Stimulated activated CD4-positive, alpha-beta T cell treated with anti-CD3 and anti-CD28 coated beads, Interleukin-15, amount 100 ng/mL, for 48 hours (primary cell): ENCODE measurements around the gene AVPR1B.

Experiments used
- DNase-seq, 2 donors: peaks; one replicate each; pipeline ENCODE4 v3.0.0-alpha.2; 2020; ENCODE audit warnings: low read depth in 2 of 2

Gene AVPR1B

GRCh38 chr1:206117151-206117948, at the start of gene AVPR1B:
Gene AVPR1B (minus strand): TSS chr1:206117388. CDS start chr1:206116890, 498 bp downstream.
- peak in 1 of 2 donors; percentile 14 for DNase-seq

DNA sequence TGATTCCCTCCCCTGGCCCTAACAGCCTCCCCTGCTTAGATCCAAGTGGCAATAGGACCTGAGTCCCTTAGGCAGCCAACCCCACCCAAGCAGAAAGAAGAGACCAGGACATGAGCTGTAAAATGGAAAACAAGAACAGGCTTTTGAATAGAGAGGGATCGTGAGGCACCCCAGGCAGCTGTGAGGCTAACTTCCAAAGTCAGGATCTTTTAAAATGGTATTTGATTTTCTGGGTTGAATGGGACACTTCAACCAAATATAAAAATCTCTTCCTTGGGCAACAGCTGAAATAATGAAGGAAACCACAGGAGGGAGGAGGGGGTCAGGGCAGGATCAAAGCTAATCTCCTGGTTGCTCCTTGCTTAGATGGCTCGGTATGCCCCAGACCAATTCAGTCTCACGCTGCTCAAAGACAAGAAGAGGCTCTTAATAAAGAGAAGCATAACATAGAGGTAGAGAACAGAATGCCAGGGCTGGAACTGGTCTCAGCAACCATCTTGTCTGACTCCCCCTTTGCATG, 28.6 kb upstream of the AVPR1B start:
- no peak for DNase-seq

GRCh38 chr1:206144605-206145004, 27.4 kb upstream of the AVPR1B start:
- DNase-seq, result no peak

DNA sequence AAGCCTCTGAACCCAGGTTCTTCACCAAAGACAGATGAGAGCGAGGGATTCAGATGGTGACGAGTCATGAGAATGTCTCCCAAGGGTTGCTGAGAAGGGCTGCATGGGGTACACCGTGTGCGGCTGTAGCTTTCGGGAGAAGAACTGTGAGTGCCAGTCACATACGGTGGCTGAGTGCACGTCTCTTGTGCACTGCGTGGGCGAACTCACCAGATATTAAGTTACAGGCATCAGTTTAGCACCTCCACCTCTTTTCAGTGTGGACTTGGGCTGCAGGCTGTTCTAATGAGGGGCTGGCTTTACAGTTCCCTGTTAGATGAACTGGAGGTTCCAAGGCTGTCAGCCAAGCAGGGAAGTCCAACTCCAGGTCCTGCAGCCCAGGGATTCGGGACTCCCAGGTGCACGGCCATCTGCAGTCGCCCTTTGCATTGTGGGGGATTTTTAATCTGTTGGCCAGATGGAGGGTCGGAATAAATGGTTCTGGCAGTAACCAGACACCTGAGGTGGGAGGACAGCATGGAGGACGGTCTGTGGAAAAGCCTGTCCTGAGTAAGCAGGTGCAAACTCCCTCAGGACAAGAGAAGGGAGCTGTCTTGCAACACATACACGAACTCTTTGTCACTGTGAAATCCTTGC, 26.5 kb upstream of the AVPR1B start:
- no peak for DNase-seq

DNA sequence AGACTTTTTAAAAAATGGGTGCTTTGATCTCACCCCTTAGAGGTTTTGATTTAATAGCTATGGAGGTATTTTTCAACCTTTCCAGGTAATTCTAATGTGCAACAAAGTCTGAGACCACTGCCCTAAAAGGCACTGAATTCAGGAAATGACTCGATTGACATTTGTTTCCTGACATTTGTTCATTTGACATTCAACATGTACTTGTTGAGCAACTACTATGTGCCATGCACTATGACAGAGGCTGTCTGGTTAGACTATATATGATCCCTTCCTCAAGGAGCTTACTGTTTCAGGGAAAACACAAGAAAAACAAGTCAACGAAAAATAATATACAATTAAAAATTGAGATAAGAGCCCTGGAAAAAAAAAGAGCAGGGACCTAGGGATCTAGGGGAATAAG, 25.6 kb upstream of the AVPR1B start:
- no peak for DNase-seq

GRCh38 chr1:206142011-206142410, 24.8 kb upstream of the AVPR1B start:
- DNase-seq, result no peak

- no peak for DNase-seq
These were observed 19.1 kb upstream of the AVPR1B start for GRCh38 chr1:206136241-206136640.

GRCh38 chr1:206135248-206135647, 18.1 kb upstream of the AVPR1B start:
- no peak for DNase-seq

- DNase-seq, result no peak
These were observed 16.7 kb upstream of the AVPR1B start for GRCh38 chr1:206133751-206134415.

- DNase-seq, result no peak
These were observed 13.8 kb upstream of the AVPR1B start for GRCh38 chr1:206131037-206131436.

DNA sequence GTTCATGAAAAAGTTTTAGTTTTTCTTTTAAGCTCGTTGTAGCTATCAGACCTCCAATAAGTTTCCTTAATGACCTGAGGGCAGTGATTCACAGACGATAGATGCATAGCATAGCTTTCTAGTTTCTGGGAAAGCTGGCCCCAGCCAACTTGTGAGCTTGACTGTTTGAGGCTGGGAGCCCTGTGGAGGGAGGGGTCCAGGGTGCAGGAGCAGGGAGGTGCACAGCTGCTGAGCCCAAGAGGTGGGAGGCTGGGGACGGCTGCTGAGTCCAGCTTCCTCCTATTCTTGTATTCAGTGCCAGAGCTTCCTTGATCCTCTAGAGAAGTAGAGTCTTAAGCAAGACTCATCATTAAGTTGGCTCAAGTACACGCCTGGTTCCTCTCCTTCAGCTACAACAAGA, 11.0 kb upstream of the AVPR1B start:
- DNase-seq, result no peak

GRCh38 chr1:206127336-206127735, 10.1 kb upstream of the AVPR1B start:
- DNase-seq, result no peak

DNA sequence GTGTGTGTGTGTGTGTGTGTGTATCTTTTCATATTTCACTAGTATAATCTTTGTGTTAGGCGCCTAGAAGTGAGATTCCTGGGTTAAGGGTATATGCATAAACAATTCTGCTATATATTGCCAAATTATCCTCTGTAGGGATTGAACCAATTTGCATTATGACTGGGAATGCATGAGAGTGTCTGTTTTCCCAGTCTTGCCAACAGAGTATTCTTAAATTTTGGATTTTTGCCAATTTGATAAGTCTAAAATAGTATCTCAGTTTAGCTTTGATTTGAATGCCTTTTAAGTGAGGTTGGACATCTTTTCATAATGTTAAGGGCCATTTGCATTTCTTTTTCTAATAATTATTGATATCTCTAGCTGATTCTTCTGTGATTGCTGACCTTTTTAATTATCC, 8.2 kb upstream of the AVPR1B start:
- no peak for DNase-seq

GRCh38 chr1:206122686-206123085, 5.5 kb upstream of the AVPR1B start:
- no peak for DNase-seq

DNA sequence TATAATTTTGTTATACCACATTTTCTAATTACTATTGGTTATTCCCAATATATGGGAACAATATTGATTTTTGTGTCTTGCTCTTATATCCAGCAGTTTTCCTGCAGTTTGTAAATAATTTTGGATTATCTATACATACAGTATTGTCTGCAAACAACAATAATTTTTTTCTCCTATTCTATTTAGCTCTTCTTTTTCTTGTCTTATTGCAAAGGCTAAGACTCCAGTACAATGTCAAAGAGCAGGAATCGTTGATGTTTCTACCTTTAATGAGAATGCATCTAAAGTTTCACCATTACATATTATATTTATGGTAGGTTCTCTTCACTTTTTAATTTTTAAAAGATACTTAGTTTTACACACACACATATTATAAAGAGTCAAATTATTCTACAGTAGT, 4.1 kb upstream of the AVPR1B start:
- DNase-seq, result no peak

DNA sequence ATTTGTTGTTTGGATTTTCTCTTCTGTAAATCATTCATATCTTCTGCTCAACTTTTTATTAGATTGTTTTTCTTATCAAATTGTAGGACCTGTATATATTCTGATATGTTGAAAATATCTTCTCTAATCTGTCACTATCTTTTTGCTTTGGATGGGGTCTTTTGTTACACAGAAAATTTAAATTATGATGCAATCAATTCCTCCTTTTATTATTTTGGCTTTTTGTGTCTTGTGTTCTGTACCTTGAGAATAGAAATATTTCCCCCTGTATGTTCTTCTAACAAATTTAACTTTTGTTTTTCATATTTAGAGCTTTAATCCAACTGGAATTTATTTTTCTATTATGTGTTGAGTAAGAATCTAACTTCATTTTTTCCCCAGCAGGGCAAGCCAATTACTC, 3.2 kb upstream of the AVPR1B start:
- DNase-seq, result no peak

- no peak for DNase-seq
These were observed 376 bp downstream of the AVPR1B start for GRCh38 chr1:206116873-206117150.

DNA sequence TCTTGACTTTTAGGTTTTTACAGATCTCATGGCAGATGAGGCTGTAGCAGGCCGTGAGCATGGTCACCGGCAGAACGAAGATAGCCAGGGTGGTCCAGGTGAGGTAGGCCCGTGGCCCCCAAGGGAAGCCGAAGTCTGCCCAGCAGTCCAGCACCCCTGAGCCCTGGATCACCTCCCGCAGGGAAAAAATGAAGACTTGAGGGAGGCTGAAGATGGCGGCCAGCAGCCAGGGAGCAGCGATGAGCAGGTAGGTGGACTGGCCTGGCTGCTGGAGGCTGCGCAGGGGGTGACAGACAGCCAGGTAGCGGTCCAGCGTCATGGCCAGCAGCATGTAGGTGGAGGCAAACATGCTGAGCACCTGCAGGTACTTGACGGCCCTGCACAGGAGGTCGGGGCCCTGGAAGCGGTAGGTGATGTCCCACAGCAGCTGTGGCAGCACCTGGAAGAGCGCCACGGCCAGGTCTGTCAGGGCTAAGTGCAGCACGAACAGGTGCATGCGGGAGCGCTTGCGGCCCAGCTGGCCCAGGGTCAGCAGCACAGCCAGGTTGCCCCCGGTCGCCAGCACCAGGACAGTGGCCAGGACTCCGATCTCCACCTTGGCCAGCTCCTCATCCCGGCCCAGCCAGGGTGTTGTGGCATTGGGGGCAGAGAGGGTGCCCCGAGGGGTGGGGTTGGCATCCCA, 856 bp downstream of the AVPR1B start:
- DNase-seq, result no peak

GRCh38 chr1:206115791-206116190, 1.4 kb downstream of the AVPR1B start:
- DNase-seq, result no peak

- no peak for DNase-seq
These were observed 2.2 kb downstream of the AVPR1B start for GRCh38 chr1:206114692-206115640.

GRCh38 chr1:206112600-206113301, 4.4 kb downstream of the AVPR1B start:
- no peak for DNase-seq
